Osteocyte (in vitro differentiated cells): Measurements from ENCODE around the gene DGKG. TPM values are rescaled to one million over a fixed set of nuclear protein-coding genes. Genes with fewer than 3 reads are reported as not detected.

Source experiments
- DNase-seq: peaks from one replicate; pipeline ENCODE4 v3.0.0; 2021; ENCODE audit warnings: mixed read lengths; ENCODE audit not compliant: unreplicated experiment; ENCODE audit errors: extremely low spot score
- H3K27ac Mint-ChIP-seq: one replicate; pipeline ENCODE4 v1.8.0; 2021; ENCODE audit warnings: mild to moderate bottlenecking, mixed read lengths; ENCODE audit not compliant: unreplicated experiment
- H3K27me3 Mint-ChIP-seq: one replicate; pipeline ENCODE4 v1.8.0; 2021; ENCODE audit warnings: mixed read lengths; ENCODE audit not compliant: unreplicated experiment
- H3K36me3 Mint-ChIP-seq: one replicate; pipeline ENCODE4 v1.8.0; 2021; ENCODE audit warnings: mixed read lengths; ENCODE audit not compliant: unreplicated experiment
- H3K4me1 Mint-ChIP-seq: one replicate; pipeline ENCODE4 v1.8.0; 2021; ENCODE audit warnings: mixed read lengths; ENCODE audit not compliant: unreplicated experiment
- H3K4me3 Mint-ChIP-seq: one replicate; pipeline ENCODE4 v1.8.0; 2021; ENCODE audit warnings: mild to moderate bottlenecking, moderate library complexity, mixed read lengths; ENCODE audit not compliant: unreplicated experiment
- H3K9me3 Mint-ChIP-seq: one replicate; pipeline ENCODE4 v1.8.0; 2021; ENCODE audit warnings: mixed read lengths; ENCODE audit not compliant: unreplicated experiment
- CTCF ChIP-seq: fragments of 200-600 bp; sonication (generic); IDR thresholded peaks from 2 replicates; pipeline ENCODE4 v1.5.0; 2021; ENCODE audit warnings: antibody characterized with exemption, mild to moderate bottlenecking, moderate library complexity
- total RNA-seq: library from RNA; stranded (reverse); gene quantifications from 2 replicates; pipeline ENCODE4 v1.2.1, GENCODE V29; 2021

DGKG gene
- total RNA-seq, 1 donor from 2014 or later: not detected

GRCh38 chr3:186220911-186221645 lies 141.0 kb downstream of the DGKG start:
- Mint-ChIP-seq H3K36me3 (no peaks in the 10 kb centered on the region), H3K4me1 (no peaks in the 10 kb centered on the region), H3K27me3 (peaks cover 41% of the 10 kb centered on the region), H3K27ac (no peak overlapping the region), H3K9me3 (no peaks in the 10 kb centered on the region), H3K4me3 (no peak overlapping the region)
- no peak for TF ChIP-seq CTCF
- DNase-seq: no peak

- Mint-ChIP-seq H3K4me1 (no peaks in the 10 kb centered on the region), H3K27ac (no peak overlapping the region), H3K4me3 (no peak overlapping the region), H3K27me3 (peaks cover 34% of the 10 kb centered on the region), H3K36me3 (no peaks in the 10 kb centered on the region), H3K9me3 (no peaks in the 10 kb centered on the region)
- no peak for TF ChIP-seq CTCF
- DNase-seq: no peak
These were observed 141.7 kb downstream of the DGKG start for GRCh38 chr3:186220365-186220764.

GRCh38 chr3:186219211-186219638 lies 142.8 kb downstream of the DGKG start:
- Mint-ChIP-seq H3K27ac (no peak overlapping the region), H3K36me3 (no peaks in the 10 kb centered on the region), H3K4me1 (no peaks in the 10 kb centered on the region), H3K9me3 (no peaks in the 10 kb centered on the region), H3K27me3 (peaks cover 28% of the 10 kb centered on the region), H3K4me3 (no peak overlapping the region)
- DNase-seq: no peak
- TF ChIP-seq CTCF: no peak

- H3K36me3 Mint-ChIP-seq: no peaks in the 10 kb centered on the region
- no peaks in the 10 kb centered on the region for H3K9me3 Mint-ChIP-seq
- no peak overlapping the region for H3K4me3 Mint-ChIP-seq
- no peak overlapping the region for H3K27ac Mint-ChIP-seq
- TF ChIP-seq CTCF: no peak
- peaks cover 26% of the 10 kb centered on the region for H3K27me3 Mint-ChIP-seq
- no peak for DNase-seq
- H3K4me1 Mint-ChIP-seq: no peaks in the 10 kb centered on the region
These were observed 143.6 kb downstream of the DGKG start for GRCh38 chr3:186218421-186218820.

- no peak overlapping the region for H3K27ac Mint-ChIP-seq
- H3K9me3 Mint-ChIP-seq: no peaks in the 10 kb centered on the region
- TF ChIP-seq CTCF: no peak
These were observed 144.2 kb downstream of the DGKG start for GRCh38 chr3:186217820-186218164.

More at GRCh38 chr3:186217820-186218164, 144.2 kb downstream of the DGKG start:
- Mint-ChIP-seq H3K27me3 (peaks cover 30% of the 10 kb centered on the region), H3K4me3 (no peak overlapping the region), H3K4me1 (no peaks in the 10 kb centered on the region), H3K36me3 (no peaks in the 10 kb centered on the region)
- no peak for DNase-seq
